Myocyte (in vitro differentiated cells): ENCODE results near the gene PPARG. TPM values are rescaled to one million over a fixed set of nuclear protein-coding genes. Genes with fewer than 3 reads are reported as not detected.

ENCODE experiments used
- DNase-seq: peaks from one replicate; pipeline ENCODE4 v3.0.0-alpha.2; 2012; ENCODE audit warnings: low read depth
- total RNA-seq: library from RNA; depleted of rRNA; stranded (reverse); fragments of >200 nt; gene quantifications from 2 replicates; pipeline ENCODE4 v1.2.3, GENCODE V29; 2014

The PPARG gene
- total RNA-seq, 1 donor from 2014 or later: 1.2 TPM

DNA sequence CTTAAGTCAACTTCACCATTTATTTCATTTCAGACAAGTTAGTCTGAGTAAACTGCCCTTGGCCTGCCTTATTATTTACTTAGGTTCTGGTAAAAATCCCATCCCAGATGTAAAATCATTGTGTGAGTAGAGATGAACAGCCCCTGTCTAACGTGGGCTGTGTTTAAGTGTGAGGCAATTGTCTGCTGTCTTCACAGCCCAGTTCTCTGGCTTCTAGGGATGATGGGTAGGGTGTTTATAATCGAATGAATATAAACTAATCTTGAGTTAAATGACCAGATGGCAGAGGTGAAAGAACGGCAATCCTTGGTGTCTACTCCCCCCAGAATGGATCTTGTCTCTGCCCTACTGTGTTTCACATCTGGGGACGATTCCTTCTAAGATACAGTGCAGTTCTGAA lies 20.8 kb downstream of the PPARG start:
- DNase-seq: no peak

DNA sequence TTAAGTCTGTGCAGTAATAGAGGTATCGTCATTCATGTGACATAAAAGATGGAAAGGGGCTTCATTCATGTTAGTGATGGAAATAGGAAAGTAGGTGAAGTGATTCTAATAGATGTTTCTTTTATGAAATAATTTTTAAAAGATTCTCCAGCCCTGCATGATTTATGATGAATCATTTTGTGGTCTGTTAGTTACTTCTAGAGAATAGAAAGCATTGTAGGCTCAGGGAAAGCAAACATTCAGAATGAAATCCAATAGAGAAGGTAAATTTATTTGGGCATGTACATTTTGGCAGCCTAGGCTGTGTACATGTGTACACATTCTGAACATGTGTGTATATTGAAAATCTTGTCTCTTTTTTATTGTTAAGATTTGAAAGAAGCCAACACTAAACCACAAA lies 23.1 kb downstream of the PPARG start:
- DNase-seq: no peak

DNA sequence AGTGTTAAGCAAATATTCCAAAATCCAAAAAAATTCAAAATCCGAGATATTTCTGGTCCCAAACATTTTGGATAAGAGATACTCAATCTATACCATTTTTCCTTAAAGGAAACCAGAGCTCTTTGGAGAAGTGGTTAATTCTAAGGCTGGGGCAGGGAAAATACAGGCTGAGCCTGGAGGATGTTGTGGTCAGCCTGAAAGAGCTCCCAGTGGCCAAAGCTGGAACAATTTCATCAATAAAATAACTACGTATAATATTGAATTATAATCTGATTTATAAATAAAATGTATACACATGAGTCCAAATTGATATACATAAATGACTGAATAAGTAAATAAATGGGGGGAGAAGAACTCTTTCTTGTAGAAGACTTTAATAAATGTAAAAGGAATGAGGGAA lies 24.6 kb downstream of the PPARG start:
- DNase-seq: no peak

DNA sequence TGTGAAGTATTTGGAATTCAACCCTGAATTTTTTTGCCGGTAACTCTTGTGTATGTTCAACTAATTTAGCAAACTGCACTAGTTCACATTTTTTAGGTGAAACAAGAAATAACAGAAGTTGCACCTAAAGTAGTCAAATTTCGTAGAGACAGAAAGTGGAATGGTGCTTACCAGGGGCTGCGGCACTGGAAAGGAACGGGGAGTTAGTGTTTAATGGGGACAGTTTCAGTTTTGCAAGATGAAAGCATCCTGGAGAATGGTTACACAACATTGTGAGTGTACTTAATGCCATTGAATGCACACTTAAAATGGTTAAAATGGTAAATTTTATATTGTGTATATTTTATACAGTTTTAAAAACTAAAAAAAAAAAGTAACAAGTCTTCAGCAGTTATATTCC lies 27.4 kb downstream of the PPARG start:
- DNase-seq: no peak

DNA sequence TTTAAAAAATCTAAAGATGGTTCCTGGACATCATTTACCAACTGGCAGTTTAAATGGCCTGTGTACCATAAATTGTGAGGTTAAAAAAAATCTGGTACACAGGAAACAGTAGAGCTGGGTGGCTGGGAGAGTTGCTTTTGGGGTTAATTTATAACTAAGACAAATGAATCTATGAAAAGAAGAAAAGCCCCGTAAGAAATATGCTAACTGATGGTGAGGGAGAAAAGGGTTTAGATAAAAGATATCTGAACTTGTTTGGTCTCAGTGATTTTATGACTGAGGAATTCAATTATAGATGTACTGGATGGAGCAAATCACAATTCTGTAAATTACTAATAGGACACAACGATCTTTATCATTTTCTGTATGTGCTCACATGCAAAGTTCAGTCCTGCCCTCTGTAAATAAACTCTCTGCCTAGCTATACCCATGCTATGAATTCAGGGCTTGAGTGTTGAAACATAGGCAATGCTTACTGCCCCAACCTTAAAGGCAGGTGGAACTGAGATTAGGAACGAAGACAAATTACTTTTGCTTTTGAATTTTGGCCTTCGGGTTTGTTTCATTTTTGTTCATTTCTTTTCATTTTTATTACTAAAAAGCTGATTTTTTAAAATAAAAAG lies 28.0 kb downstream of the PPARG start:
- DNase-seq: no peak

DNA sequence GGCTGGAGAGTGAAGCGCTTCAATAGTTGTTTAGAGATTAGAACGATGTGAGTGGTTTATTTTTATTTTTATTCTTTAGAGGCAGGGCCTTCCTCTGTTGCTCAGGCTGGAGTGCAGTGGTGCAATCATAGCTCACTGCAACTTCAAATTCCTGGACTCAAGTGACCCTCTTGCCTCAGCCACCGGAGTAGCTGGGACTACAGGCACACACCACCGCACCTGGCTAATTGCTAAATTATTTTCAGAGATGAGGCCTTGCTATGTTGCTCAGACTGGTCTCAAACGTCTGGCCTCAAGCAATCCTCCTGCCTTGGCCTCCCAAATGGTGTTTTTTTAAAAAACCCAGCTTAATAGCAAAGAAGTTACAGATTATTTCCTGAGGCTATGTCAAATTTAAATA lies 29.0 kb downstream of the PPARG start:
- no peak for DNase-seq

DNA sequence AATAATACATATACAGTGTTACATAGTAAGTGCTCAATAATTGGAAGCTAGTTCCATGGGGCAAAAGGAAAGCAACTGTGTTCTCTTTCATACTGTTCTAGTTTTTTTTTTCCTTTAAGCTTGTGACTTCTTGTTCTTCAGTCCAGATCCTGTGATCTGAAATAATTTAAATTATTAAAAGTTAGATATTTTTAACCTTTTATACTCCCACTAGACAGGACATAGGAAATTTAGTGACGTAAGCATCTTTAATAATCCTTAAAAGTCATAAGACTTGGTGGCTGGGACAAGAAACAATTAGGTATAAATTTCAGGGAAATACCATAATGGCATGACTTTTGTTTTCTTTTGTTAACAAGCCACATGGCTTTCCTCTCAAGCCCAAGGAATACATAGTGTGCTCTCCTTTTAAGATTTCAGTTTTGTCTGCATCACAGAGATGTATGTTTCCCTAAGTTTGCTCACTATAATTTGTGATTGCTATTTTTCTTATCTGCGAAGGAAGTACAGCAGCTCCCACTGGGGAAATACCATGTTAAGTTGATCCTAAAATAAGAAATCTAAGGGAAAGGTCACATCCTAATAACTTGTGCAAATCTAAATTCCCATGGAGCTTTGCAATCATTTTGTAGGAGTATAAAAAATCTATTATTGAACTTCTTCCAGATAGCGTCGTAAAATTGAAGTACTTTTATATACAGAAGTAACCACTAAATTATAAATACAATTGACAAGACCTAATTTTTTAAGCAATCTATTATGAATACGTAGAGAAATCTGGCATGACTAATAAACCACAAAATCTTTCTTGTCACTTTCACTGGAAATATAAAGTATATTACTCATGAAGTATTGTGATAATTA lies 30.1 kb downstream of the PPARG start:
- DNase-seq: no peak

DNA sequence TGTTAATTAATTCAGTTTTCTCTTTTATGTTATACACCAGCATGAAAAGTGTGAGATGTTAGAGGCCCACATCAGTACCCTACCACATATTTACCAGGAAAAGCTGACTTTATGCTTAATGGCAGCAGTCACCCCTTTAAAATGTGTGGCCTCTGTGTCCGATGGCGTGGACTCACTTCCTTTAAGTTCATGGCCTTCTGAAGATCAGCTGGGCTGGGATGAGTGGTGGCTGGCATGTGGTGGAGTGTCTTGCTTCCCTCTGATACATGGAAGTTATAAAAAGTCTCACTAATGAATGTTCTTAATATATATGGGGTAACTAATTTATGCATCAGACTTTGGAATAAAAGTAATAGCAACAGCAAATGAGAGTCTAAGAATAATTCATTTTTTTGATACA lies 32.1 kb downstream of the PPARG start:
- DNase-seq: no peak

DNA sequence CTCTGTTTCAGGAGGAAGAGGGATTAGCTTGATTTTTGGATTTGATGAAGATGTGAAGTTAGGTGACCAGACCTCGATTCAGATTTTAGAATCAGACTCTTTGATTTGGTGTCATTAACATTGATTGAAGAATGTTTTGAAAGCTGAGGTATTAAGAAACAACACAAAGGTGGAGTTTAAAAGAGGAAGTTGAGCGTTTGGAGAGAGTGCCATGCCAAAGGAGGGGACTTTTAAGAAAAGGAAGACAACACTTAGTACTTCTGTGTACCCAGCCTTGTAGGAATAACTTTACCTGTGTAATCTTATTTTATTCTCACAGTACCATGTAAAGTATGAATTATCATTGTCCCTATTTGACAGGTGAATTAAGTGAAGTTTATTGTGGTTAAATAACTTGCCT lies 34.4 kb downstream of the PPARG start:
- DNase-seq: no peak

DNA sequence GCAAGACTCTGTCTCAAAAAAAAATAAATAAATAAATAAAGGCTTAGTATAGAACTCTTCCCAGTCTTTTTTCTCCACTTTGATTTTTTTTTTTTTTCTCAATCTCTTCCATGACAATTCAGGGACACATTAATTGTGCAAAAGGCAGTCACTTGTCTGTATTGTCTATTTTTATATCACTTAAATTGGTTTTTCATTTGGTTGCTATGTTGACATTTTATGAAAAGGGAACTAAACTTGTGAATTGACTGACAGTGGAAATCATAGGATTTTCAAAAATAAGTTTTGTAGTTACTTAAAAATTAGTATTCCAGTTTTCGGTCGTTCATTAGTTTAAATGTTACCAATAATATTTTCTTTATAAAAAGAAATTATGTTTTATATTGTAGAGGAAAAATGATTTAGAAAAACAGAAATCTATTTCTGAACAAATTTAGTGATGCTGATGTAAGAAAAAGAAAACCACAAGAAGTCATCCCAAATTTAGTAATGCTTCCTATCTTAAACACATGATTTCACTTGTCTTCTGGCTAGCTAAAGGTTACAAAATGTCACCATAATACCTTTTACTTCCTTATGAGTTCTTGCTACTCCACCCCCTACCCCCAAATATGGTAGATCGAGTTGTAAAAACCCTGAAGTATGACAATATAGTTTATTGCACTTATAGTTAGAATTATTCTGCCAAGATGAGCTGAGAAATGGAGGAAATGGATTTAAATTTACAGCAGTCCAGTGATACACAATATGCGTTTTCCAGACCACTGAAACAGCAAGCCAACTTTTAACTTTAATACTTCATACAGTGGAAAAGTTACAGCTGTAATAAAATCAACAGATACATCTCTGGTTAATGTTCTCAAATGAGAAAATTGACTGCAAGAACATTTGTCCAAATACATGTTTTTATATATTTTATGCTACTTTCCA lies 37.0 kb downstream of the PPARG start:
- DNase-seq: no peak

DNA sequence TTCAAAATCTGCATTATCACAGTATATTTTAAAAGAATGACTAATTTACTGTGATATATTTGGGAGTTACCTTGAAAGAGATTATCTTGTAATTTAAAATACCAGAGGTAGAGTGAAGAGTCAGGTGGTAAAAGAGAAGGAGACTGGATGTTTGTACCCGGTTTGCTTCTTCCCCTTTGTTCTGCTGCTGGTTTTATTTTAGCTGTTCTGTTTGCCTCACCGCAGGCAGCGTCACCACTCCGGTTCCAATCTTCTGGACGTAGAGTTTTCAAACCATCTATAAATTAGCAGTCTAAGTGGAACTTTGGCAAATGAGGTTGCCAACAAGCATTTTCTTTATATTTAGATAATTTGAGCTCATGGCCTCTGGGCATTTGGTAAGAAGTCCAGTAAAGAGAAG lies 38.2 kb downstream of the PPARG start:
- no peak for DNase-seq

DNA sequence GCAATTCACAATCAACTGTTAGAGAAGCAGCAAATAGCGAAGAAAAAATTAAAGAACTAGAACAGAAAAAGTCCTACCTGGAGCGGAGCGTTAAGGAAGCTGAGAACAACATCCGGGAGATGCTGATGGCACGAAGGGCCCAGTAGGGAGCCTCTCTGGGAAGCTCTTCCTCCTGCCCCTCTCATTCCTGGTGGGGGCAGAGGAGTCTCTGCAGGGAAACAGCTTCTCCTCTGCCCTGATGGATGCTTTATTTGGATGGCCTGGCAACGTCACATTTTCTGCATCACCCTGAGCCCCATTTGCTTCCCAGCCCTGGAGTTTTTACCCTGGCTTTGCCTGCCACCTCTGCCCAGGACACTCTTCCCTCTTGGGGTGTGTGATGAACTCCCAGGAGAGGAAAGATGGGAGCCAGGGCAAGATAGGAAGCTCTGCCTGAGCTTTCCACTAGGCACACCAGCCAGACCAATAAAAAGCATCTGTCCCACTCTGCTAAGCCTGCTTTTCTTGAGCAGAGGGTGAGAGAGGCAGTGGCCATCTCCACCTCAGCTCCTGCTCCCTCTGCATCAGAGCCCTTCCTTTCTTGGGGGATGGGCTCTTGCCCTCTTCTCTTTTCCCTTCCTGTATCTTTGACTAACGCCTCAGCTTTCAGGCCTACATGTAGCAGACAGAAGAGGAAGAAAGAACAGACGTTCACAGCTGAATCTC lies 39.4 kb downstream of the PPARG start:
- no peak for DNase-seq

DNA sequence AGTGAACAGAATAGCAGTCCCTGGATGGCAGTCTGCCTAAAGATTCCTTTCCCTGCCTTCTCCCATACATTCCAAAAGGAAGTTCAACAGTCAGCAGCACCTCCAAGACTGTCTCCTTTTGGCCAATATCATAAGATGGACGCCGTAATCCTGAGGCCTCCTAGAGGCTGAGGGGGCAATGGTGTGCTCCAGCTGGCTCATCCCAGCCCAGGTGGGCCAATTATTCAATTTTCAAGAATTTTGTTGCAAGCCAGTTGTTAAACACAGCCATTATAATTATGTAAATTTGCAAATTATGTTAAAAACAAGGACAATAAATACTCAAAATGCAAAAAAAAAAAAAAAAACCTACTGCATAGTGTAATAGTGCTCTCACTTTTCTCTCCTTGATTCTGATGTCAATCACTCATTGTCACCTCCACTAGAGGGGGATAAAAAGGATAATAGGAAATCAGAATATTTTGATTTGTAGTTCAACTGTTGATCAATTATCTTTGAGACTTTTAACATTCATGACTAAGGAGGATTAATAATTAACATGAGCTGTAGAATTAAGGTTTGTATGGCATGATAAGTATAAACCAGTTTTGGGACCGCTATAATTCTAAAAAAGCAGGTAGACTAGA lies 40.1 kb downstream of the PPARG start:
- DNase-seq: no peak

DNA sequence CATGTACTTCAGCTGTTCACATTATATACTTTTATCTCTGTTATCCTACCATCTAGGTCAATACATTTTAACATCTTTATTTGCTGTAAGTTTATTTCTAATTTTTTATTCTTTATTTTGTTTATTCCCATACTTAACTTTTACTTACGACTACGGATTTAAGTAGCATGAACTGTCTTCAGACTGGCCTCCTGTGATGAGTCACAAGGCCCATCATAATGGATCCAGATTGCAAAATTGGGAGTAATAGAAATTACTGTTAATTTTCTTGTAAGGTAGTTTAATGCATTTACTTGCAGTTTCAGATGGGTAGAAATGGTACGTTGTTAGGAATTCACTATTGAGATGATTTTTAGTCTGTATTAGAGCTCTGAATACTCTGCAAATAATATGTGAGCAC lies 45.9 kb downstream of the PPARG start:
- DNase-seq: no peak

DNA sequence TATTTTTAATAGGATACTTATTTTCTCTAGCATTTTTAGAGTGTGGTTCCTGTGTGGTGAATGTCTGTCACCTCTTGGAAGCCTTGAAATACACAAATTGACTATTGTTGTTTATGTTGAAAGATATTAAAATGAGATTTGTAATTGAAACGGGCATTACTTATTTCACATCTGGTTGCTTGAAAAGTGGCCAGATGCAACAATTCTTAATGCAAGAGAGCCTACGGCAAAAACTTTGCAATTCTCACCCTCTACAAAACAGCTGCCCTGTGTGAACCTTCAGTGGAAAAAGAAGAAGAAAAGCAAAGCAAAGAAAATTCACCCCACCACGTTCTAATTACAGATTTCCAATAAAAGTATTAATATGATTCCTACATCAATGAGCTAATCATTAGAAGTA lies 46.6 kb downstream of the PPARG start:
- DNase-seq: no peak

DNA sequence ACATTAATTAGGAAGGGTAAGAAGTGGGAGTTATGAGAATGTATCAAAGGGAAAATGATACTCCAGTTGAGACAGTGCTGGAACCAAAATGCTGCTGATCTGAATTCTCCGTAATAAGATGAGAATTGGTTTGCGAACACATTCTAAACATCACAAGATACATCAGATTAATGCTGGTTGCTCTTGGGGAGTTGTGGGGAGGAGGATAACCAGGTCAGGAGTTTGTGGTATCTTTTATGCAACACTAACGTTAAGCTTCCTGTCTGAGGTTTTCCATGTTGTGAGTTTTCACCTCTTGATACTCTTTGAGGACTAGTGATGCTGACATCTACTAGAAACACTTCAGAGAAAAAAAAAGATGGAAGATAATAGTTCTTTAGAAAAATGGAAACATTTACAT lies 47.2 kb downstream of the PPARG start:
- no peak for DNase-seq

DNA sequence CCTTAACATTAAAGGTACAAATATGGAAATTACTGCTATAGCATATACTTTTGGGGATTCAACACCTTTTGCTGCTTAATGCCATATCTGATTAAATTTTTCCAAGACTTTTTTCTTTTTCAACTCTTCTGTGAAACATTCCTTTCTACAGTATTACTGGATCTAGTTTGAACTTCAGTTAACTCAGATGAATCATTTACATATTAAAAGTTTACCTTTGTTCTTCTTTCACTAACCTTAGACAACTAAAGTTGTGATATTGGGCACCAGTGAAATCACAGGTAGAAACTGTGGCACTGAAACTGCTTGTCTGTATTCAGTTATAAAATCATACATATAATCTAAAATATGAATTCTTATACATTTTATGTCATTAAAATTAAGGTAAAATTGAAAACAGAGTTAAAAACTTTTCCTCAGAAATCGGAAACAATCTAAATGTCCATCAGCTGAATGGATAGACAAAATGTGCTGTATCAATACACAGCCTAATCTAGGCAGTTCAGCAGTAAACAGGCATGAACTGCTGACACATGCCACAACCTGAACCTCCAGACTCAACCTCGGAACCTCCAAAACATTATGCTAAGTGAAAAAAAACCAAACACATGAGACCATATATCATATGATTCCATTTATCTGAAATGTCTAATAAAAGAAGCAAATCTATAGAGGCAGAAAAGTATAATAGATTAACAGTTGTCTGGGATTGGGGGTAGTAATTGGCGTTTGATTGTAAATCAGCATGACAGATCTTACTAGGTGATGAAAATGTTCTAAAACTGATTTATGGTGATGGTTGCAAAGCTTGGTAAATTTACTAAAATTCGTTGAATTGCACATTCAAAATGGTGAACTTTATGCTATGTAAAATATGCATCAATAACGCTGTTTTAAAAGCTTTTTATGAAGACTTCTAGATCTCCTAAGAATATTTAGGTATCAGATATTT lies 50.0 kb downstream of the PPARG start:
- no peak for DNase-seq

DNA sequence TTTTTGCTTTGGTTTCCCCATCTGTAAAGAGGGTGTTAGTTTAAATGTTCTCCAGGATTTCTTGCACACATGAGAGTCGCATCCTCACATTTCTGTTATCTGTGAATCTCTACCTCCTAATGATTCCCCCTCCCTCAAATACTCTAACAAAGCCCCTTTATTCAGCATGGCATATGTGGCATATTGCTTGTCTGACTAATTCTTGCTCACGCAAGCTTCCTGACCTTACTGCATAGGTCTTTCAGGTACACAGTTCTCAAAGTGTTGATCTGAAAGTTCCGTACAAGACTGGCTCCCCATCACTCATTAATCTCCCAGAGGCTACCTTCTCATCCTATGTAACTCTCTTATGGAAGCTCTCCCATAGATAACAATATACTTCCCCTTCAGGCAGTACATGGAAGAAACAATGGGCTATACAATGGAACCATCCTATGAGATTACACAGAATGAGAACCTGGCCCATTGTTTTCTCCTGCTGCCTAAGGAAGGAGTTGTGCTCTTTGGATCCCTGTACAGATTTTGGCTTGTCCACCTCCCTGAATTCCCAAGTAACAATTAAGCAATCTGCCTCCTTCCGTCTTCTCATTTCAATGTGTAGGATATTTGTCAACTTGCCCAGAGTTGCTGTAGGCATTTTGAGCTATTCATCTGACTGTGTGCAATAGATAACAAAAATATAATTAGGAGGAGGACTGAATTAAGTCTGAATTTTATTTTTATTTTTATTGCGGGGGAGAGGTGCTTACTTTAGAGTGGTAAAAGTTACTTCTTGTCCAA lies 51.0 kb downstream of the PPARG start:
- DNase-seq: no peak

DNA sequence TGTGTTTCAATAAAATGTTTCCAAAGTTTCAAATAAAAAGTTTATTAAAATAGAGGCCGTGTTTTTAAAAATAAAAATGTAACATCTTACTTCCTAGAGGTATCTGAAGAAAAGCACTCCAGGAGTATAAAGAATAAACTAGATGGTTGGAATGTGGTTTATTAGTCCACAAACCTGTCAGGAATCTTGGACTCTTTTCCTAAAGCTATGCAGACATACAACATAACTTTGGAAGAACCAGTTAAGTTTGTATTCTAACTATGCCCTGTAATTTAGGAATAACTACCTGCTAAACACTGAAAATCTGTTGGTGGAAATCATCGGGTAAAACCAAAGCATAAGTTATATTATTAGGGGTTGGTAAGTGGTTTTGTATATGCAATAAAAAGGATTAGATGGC lies 51.6 kb downstream of the PPARG start:
- DNase-seq: no peak
